ENCODE results near the gene LPO. TPM values are rescaled to one million over a fixed set of nuclear protein-coding genes. Genes with fewer than 3 reads are reported as not detected.

LPO gene
- total and polyA plus RNA-seq, 9 of the 15 experiments (the other 6 are each of a cell fraction or from before 2014, with no cell fraction given) = 0.07 to 0.11 TPM; not detected in 7

GRCh38 chr17:58317421-58318064, 79.2 kb downstream of the LPO start (continued):
- TF ChIP-seq REST (IDR thresholded peaks at IDR 0.05; ENCODE audit: borderline replicate concordance) (peak; percentile 89), REST (CRISPR knock-in tag; IDR thresholded peaks at IDR 0.05; ENCODE audit: low read depth) (no peak), TGIF2 (CRISPR knock-in tag; IDR thresholded peaks at IDR 0.05) (no peak), BHLHE40 (IDR thresholded peaks at IDR 0.05; ENCODE audit: low read length) (0 out of 2 replicates have a peak, but pooled peaks have one; percentile 16), RB1 (IDR thresholded peaks at IDR 0.05; ENCODE audit: low read depth) (0 out of 2 replicates have a peak, but pooled peaks have one; percentile 25), POLR2G (IDR thresholded peaks at IDR 0.05; ENCODE audit: low read depth, low read length) (no peak)

All from K562 (cell line).